ENCODE results near the gene ABTB2. TPM values are rescaled to one million over a fixed set of nuclear protein-coding genes. Genes with fewer than 3 reads are reported as not detected.
A peak's percentile ranks its signal among the peaks of the same experiment; 100 is the strongest.
"Not testable (repeated sequence)": the region's sequence is repeated elsewhere in the genome, so short reads cannot be mapped to it uniquely, and the experiment has no call there.

The ABTB2 gene
- total RNA-seq, 1 donor from 2014 or later = 12.1 TPM

DNA sequence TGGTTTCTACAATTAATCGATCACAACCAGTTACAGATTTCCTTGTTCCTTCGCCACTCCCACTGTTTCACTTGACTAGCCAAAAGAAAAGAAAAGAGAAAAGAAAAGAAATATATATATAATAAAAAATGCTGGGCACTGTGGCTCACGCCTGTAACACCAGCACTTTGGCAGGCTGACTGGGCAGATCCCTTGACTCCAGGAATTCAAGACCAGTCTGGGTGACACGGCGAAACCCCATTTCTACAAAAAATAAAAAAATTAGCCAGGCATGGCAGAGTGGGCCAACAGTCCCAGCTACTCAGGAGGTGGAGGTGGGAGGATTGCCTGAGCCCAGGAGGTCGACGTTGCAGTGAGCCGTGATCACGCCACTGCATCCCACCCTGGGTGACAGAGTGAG lies 168.6 kb downstream of the ABTB2 start:
- ATAC-seq = no peak
- intact Hi-C loops (cut with micrococcal nuclease) = no loop called here
- no peak for DNase-seq

DNA sequence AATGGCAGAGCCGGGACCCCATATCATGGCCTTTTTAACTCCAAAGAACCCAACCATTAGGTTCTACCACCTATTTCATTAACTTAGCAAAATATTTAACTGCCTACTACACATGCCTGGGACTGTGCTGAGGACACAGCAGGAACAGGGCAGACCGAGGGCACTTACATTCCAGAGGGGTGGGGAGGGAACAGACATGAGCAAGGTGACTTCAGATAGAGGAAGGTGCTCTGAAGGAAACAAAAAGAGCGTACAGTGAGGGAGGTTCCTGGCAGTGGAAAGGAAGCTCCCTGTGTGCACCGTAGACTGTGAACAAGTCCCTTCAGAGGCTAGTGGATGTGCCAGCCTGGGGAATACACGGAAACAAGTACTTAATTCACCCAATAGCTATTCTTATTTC lies 169.6 kb downstream of the ABTB2 start:
- ATAC-seq = no peak
- DNase-seq = no peak
- intact Hi-C loops (cut with micrococcal nuclease) = no loop called here

DNA sequence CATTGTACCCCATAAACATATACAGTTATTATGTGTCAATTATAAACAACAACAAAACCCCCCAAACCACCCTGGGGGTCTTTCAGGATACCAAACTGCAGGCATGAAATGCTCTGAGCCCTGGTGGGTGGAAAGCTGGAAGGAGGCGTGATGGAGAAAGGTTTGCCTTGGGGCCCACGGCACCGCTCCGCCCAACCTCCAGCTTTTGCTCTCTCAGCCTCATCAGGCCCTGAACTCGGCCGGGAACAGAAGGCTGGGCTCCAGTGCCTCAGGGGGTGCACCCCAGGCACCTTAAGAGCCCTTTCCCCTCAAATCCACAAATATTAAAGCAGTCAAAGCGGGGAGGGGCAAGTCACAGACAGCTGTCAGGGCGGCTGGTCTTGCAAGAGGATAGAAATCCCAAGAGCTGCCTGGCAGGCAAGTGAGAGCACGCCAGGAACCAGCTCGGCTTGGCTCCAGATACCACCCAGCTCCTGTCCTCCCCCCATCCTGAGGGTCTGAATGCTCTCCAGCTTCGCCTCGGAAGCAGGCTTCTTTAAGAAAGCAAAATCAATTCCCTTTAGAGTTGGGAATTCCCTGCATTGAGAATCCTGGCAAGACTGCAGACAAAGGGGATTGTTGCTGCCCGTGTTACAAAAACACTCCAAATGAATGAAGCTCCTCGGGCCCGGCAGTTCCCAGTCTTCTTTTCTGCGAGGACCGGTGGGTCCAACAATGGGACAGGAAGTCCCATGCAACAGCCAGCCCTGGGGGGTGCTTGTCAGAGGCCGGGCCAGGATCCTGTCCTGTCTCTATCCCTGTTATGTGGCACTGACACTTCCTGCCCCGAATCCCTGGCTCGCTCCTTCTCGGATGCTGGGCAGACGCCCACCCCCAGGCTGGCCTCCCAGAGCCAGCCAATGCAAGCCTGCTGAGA lies 171.6 kb downstream of the ABTB2 start:
- intact Hi-C loops (cut with micrococcal nuclease) = no loop called here
- ATAC-seq (peak; percentile 30), DNase-seq (no peak)

DNA sequence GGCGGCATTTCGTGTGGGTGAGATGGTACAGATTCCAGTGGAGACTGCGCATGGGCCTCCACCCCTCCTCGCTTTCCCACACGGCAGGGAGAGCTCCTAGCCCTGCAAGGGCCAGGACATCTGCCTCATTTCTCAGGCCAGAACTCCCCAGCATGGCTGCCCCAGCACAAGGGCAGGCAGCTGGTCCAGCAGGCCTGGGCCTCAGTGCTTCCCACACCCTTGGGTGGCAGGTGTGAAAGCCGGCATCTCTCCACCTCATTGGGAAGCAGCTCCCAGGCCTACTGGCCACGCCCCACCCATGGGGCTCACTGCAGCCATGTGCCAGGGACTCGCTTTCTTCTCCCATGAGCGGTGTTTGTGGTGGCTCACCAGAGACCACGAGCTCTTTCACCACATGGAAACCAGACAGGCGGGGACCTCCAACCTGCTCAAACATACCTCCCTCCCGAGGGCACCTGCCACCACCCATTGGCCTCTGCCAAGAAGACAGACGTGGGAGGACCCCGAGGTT lies 173.2 kb downstream of the ABTB2 start:
- ATAC-seq (no peak), DNase-seq (no peak)
- intact Hi-C loops (cut with micrococcal nuclease) = no loop called here

DNA sequence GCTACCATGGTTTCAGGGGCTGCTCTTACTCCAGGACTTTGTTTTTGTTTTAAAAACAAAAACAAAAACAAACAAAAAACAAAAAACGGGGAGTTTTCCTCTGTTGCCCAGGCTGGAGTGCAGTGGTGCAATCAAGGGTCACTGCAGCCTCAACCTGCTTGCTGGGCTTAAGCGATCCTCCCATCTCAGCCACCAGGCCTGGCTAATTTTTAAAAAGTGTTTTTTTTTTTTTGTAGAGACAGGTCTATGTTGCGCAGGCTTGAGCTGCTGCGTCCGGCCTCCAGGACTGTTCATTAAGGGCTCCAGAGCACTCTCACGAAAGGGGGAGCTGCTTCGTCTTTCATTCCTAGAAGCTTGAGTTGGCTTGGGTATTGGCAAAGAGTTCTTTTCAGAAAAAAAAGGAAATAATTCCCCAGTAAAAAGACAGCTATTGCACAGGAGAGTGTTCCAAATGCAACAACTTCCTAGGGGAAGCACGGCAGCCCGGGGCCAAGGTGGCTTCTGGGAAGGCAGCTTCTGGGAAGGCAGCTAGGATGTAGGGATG lies 173.9 kb downstream of the ABTB2 start:
- DNase-seq (no peak), ATAC-seq (no peak)
- intact Hi-C loops (cut with micrococcal nuclease) = no loop called here

DNA sequence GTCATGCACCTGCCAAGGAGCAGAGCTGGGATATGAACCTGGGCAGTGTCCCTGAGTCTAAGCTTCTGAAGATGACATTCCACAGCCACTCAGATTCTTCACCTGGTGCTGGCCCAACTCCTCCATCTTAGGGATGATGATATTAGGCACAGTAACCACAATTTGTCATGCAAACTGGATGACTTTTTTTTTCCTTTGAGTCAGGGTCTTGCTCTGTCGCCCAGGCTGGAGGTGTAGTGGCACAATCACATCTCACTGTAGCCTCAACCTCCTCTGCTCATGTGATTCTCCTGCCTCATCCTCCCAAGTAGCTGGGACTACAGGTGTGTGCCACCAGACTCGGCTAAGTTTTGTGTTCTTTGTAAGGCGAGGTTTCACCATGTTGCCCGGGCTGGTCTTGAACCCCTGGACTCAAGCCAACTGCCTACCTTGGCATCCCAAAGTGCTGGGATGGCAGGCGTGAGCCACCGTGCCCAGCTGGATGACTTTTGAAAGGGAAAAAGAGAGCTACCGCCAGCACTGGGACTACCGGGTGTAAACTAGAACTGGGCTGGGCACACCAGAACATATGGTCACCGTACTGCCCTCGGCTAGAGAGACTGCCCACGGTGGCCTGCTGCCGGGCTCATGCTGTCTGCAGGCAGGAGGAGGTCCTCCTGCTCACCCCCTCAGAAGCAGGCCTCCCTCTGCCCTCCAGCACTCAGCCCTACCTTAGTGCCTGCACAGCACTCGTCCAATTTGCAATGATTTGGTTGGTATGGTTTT lies 174.7 kb downstream of the ABTB2 start:
- ATAC-seq (no peak), DNase-seq (no peak)
- intact Hi-C loops (cut with micrococcal nuclease) = no loop called here

DNA sequence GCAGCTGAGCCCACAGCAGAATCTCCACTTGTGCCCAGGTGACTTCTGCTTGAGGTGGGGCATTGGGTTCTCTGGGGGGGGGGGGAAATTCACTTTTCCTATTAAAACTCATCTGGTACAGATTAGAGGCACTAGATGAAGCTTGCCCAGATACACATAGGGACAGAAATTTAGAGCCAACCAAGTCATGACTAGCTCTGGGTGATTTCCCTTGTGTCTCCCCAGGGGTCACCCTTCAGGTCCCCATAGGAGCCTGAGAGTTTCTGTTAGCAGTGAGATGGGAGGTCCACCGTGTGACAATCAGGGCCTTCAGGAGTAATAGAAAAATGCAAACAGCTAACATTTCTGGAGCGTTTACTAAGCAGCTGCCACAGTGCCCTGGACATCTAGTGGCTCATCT lies 175.4 kb downstream of the ABTB2 start:
- intact Hi-C loops (cut with micrococcal nuclease) = no loop called here
- ATAC-seq = no peak
- no peak for DNase-seq

DNA sequence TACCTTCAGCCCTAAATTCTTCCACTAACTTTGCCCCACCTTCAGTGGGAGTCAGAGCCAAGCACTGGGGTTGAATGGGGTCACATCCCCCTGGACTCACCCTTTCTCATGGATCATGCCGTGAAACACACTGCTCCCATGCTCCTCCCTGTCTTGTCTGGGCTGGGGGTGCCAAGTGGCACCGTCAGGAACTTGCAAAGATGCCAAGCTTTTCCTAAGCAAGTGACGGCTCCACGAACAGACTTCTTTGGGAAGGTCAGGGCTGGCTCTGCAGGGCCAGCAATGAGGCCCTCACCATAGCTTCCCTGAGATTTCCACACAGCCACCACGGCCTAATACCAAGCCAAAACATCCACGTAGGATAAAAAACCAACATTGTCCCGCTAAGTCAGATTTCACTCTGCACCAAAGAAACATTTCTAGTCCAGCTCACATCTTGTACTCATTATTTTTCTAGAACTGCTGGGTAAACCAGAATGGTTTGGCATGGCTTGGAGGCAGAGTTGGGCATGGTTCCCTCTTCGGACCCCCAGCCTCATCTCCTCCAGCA lies 175.9 kb downstream of the ABTB2 start:
- DNase-seq (no peak), ATAC-seq (no peak)
- intact Hi-C loops (cut with micrococcal nuclease) = no loop called here

DNA sequence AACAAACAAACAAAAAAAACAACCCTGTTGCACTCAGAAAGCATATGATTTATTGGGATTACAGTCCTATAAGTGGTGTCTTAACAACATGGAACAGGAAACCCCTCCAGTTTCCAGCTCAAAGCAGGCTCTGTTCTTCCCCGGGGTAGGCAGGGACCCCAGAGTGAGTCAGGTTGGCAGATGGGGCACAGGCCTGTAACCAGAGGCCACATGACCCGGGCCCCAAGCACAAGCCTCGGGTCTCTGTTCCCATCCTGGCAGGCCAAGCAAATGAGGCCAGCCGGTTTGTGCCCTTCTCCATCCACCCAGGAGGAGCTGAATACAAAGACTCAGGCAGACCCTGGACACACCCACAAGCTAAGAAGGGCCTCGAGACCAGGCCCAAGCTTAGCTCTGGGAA lies 176.6 kb downstream of the ABTB2 start:
- DNase-seq = no peak
- ATAC-seq = no peak
- intact Hi-C loops (cut with micrococcal nuclease) = no loop called here

DNA sequence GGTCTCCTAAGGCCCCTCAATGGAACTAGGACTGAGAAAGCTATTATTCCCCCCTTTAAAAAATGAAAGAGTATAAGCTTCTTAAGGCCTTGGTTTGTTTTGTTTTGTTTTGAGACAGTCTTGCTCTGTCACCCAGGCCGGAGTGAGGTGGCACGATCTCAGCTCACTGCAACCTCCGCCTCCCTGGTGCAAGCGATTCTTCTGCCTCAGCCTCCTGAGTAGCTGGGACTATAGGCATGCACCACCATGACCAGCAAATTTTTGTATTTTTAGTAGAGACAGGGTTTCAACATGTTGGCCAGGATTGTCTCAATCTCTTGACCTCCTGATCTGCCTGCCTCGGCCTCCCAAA lies 177.0 kb downstream of the ABTB2 start:
- intact Hi-C loops (cut with micrococcal nuclease); DNase-seq; ATAC-seq: not testable (repeated sequence)

DNA sequence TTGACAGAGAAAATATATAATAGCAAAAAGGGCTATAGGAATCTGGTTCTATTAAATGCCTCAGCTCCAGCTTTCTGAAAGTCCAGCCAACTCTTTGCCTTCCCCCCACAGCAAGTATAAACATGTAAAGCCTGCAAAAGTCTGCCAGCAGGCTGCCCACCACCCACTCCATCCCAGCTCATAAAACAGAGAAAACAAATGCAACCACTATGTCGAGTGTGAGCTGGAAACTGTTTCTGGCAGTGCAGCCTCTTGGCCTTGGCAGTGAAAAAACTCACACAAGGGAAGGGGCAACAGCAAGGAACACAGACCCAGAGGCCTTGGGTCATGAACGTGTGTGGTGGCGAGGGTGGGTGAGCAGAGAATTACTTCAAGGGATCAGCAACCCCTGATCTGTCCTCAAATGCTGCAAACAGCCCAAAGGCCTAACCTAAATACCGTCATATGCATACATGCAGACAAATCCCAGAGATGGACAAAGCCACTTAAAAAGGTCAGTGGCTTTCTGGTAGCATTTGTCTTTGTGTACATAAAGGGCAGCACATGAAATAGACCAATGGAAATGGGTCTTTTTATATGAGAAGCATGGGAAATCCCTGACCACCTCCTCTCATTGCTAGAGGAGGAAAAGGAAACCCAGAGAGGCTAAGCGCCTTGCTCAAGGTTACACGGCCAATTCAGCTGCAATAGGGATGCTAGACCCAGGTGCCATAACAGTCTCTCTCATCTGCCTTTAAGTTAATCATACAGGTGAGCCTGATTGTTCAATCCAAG lies 177.6 kb downstream of the ABTB2 start:
- intact Hi-C loops (cut with micrococcal nuclease) = no loop called here
- no peak for DNase-seq
- ATAC-seq = no peak

DNA sequence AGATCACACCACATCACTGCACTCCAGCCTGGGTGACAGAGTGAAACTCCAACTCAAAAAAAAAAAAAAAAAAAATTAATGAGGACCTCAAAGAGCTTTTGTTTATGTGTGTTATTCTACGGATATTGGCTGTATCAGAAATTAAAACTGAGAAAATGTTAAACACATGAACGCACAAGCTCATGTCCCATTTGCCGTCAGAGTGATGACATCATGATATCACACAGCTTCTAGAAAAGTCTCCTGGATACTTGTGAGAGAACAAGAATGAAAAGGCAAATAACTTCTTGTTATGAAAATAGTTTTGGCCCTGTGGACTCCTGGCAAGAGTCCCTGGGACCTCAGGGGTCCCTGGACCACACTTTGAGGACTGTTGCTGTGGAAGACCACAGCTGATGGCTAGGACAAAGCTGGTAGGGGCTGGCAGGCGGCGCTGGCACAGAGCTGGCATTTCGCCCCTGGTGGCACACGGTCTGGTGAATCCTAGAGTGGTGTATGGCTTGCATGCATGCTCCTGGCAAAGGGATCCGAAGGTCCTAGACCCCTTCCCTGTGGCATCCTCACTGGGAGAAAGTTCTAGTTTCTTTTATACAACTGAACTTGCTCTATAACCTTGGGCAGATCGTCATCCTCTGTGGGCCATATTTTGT lies 178.7 kb downstream of the ABTB2 start:
- intact Hi-C loops (cut with micrococcal nuclease) = no loop called here
- DNase-seq (no peak), ATAC-seq (no peak)

DNA sequence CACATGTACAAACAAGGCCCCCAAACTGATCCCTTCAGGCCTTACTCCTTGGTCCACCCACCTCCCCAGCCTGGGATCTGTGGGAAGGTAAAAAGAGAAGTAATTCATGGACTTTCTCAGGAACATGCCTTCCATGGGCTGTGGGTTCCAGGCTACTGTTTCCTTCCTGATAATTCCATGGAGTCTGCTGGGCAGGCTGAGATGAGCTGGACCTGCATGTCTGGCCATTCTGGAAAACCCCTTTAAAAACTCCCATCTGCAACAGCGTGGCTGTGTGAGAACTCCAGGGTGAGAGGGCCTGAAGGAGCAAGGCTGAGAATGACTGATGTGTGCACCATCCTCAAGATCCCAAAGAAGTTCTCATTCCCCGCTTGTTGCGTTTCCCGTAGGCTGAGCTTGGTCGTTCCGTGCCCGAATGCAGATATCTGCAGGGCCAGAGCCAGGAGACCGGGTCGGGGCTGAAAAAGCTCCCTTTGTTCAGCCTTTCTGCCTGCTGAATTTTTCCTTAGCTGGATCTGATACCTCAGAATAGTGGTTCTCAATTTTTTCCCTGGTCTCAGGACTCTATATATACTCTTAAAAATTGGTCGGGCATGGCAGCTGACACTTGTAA lies 179.5 kb downstream of the ABTB2 start:
- DNase-seq (no peak), ATAC-seq (no peak)
- intact Hi-C loops (cut with micrococcal nuclease) = no loop called here

DNA sequence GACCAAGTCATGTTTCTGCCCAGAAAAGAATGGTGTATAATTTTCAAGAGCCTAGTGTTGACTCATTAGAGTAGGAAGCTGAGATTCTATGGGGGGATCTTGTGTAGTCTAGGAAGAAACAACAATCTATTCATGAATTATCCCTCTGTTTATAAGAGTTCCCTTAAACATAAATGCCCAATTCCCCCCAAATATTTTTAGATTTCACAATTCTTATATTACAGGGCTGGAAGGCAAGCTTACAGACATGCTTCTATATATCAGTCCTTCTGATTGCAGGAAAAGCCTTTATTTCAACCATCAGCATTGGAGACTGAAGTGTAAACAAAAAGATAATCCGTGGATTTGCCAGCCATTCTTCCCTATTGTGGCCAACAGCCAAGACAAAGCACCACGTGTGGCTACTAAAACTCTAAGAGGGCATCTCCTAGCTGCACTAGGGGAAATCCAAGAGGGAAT lies 181.0 kb downstream of the ABTB2 start:
- ATAC-seq (no peak), DNase-seq (no peak)
- intact Hi-C loops (cut with micrococcal nuclease) = no loop called here

DNA sequence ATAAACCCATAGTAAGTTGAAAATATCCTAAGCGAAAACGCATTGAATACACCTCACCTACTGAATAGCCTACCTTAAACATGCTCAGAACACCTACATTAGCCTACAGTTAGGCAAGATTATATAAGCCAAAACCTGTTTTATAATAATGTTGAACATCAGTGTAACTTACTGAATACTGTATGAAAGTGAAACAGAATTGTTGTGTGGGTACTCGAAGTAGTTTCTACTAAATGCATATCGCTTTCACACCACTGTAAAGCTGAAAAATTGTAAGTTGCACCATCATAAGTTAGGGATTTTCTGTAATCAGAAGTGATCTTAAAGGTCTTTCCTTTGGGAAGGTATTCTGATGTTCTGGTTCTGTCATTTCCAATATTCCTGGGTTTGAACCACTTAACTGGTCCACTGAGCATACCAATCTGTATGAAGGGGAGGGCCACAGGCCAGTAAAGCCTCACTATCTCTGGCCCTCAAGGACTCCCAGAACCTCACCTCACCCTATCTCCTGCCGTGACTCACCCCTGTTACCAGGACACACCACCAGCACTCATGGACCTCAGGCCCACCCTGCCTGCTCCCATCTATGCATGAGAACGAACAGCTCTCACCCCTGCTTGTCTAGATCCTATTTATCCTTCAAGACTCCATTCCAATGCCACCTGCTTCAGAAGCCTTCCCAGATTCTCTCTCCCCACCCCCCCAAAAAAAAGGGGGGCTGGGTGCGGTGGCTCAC lies 182.4 kb downstream of the ABTB2 start:
- ATAC-seq (no peak), DNase-seq (no peak)
- intact Hi-C loops (cut with micrococcal nuclease) = no loop called here

DNA sequence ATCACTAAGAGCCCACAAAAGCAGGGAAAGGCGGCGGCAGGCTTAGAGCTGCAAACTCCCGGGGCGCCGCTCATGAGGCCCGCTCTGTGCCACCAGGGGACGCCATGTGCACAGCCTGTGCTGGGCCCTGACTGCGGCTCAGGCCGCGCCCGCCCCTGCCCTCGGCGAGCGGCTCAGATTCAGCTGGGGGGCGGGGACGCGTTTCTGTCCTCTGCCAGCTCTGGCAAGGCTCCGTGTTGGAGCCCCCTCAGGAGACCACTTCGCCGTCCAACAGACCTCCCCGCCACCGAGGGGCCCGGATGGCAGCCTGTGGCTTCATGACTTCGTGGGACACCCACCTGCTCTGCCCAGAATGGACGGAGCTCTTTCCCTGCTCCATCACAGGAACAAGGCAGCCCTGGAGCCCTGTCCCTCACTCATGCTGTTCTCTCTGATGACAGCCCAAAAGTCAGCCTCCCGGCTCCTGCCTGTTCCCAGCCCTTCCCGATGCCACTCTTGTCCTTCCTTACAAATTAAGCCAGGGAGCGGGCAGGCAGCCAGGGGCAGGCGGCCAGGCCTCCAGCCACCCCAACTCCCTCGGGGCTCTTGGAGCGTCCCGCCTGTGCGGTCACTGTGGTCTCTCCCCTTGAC lies 183.3 kb downstream of the ABTB2 start:
- peak; percentile 92 for DNase-seq
- ATAC-seq = peak; percentile 99
- intact Hi-C loops (cut with micrococcal nuclease) = loop anchor here (5.0 kb wide), 1 partner anchor 188 kb away; no protein-coding TSS in a partner anchor

DNA sequence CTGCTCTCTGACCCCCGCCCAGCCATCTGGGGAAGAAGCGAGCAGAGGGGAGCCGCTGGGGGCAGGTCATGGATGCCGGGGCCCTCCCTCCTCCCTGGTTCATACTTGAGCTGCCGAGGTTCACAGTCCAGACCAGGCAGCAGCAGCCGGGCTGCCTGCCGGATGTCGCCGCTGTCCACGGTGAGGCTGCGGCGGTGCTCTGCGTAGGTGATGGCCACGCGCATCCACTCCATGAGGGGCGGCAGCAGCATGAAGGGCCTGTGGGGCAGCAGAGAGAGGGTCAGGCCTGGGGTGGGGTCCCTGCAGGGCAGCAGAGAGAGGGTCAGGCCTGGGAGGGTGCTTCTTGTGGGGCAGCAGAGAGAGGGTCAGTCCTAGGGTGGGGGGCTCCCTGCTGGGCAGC lies 184.8 kb downstream of the ABTB2 start:
- no peak for DNase-seq
- no peak for ATAC-seq
- intact Hi-C loops (cut with micrococcal nuclease) = loop anchor here (5.0 kb wide), 1 partner anchor 189 kb away; no protein-coding TSS in a partner anchor
